Measurements from ENCODE around the gene NOX1. TPM values are rescaled to one million over a fixed set of nuclear protein-coding genes. Genes with fewer than 3 reads are reported as not detected.
"Not testable (repeated sequence)": the region's sequence is repeated elsewhere in the genome, so short reads cannot be mapped to it uniquely, and the experiment has no call there.

Gene NOX1
- total and polyA plus RNA-seq, 7 donors: not detected

DNA sequence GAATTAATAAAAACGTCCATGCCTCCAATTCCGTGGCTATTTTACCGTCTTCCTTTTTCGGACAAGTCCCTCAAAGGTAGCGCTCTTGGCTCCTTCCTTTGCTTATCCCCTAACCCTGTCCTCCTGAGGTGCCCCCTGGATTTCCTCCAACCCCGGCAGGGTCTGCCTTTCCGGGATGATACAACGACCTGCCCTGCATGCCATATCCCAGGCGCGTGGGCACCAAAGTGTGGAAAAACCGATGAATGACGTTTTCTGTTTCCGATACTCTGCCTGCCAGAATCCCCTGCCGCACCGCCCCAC is 54.7 kb downstream of the NOX1 start:
- no peaks in the 10 kb centered on the region for H3K9me3 ChIP-seq
- intact Hi-C loops (cut with DNase I): no loop called here
- ATAC-seq (peak in 1 of 4 donors; percentile 4), DNase-seq (no peak)
- 7 to 33% (median 11%) methylated on average over 15 of the region's 15 CpGs for WGBS, 3 donors
- H3K27ac ChIP-seq: no peak overlapping the region
- H3K27me3 ChIP-seq (ENCODE audit: insufficient read depth in 3 of 3, low read length in 2 of 3): peaks cover 0 to 15% (median 0%) of the 10 kb centered on the region in 3 donors
- peak overlapping the region; percentile 77 for H3K4me3 ChIP-seq
- H3K36me3 ChIP-seq (ENCODE audit: insufficient read depth in 1 of 2, low read depth in 1 of 2): peaks cover 0 to 27% of the 10 kb centered on the region in 2 donors
- H3K4me1 ChIP-seq: no peaks in the 10 kb centered on the region
- TF ChIP-seq, protein P1, sequence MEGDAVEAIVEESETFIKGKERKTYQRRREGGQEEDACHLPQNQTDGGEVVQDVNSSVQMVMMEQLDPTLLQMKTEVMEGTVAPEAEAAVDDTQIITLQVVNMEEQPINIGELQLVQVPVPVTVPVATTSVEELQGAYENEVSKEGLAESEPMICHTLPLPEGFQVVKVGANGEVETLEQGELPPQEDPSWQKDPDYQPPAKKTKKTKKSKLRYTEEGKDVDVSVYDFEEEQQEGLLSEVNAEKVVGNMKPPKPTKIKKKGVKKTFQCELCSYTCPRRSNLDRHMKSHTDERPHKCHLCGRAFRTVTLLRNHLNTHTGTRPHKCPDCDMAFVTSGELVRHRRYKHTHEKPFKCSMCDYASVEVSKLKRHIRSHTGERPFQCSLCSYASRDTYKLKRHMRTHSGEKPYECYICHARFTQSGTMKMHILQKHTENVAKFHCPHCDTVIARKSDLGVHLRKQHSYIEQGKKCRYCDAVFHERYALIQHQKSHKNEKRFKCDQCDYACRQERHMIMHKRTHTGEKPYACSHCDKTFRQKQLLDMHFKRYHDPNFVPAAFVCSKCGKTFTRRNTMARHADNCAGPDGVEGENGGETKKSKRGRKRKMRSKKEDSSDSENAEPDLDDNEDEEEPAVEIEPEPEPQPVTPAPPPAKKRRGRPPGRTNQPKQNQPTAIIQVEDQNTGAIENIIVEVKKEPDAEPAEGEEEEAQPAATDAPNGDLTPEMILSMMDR (IDR thresholded peaks at IDR 0.05): no peak

DNA sequence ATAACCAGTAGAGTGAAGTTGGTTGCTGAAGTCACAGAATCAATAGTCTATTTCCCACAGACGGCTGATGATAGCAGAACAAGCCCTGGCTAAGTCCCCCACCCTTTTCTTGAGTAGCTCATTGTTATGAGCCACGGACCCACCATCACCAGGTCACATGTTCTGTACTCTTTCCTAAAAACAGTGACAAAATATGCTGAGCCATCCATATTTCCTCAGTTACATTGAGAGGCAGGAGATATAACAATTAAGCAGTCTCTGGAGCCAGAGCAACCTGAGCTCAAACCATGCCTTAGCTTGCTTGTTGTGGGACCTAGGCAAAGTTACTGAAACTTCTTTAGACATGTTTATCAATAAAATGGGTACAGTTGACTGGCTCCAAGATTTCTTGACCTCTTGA is 56.8 kb downstream of the NOX1 start:
- 50 to 70% (median 57%) methylated on average over 2 of the region's 2 CpGs for WGBS, 3 donors
- H3K4me1 ChIP-seq: no peaks in the 10 kb centered on the region
- no peaks in the 10 kb centered on the region for H3K9me3 ChIP-seq
- TF ChIP-seq, protein P1 (IDR thresholded peaks at IDR 0.05): no peak
- DNase-seq (no peak), ATAC-seq (no peak)
- intact Hi-C loops (cut with DNase I): no loop called here
- H3K27ac ChIP-seq: no peak overlapping the region
- H3K36me3 ChIP-seq (ENCODE audit: insufficient read depth in 1 of 2, low read depth in 1 of 2): peaks cover 0 to 9% of the 10 kb centered on the region in 2 donors
- no peak overlapping the region for H3K4me3 ChIP-seq
- H3K27me3 ChIP-seq (ENCODE audit: insufficient read depth in 3 of 3, low read length in 2 of 3): peaks cover 0 to 31% (median 0%) of the 10 kb centered on the region in 3 donors

DNA sequence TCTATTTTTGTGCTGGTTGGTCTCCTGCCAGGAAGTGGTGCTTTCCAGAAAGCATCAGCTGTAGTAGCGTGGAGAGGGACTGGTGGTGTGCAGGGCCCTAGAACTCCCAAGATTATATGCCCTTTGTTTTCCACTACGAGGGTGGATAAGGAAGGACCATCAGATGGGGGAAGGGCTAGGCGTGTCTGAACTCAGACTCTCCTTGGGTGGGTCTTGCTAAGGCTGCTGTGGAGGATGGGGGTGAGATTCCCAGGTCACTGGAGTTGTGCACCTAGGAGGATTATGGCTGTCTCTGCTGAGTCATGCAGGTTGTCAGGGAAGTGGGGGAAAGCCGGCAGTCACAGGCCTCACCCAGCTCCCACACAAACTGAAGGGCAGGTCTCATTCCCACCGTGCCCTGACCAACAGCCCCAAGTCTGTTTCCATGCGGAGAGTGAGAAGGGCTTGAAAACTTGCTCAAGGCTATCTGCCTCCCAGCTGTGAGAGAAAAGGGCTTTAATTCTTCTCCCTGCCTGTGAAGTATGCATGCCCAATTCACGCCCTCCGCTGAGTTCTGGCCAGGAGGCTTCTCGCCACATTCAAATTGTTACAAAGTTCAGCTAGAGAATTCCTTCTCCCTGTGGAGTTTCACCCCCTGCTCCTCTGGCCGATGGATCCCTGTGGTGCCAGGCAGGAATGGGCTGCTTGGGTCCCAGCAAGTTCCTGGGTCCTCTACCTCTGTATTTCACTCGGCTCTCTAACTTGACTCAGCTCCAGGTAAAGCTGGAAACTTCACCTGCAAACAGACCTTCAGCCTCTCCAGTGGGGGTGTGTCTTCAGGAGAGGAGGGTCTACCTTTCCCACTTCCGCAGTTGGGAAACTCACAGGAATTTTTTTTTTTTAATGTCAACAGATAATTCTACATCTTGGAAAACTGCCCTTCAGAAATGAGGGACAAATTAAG is 61.7 kb downstream of the NOX1 start:
- no peak overlapping the region for H3K27ac ChIP-seq
- peaks cover 7% of the 10 kb centered on the region for H3K9me3 ChIP-seq
- H3K4me1 ChIP-seq: no peaks in the 10 kb centered on the region
- WGBS, 3 donors: 24 to 37% (median 27%) methylated on average over 11 to 12 of the region's 12 CpGs
- DNase-seq (no peak), ATAC-seq (no peak)
- peaks cover 0 to 31% (median 0%) of the 10 kb centered on the region in 3 donors for H3K27me3 ChIP-seq (ENCODE audit: insufficient read depth in 3 of 3, low read length in 2 of 3)
- intact Hi-C loops (cut with DNase I): no loop called here
- H3K4me3 ChIP-seq: no peak overlapping the region
- TF ChIP-seq, protein P1 (IDR thresholded peaks at IDR 0.05): no peak
- H3K36me3 ChIP-seq (ENCODE audit: insufficient read depth in 1 of 2, low read depth in 1 of 2): no peaks in the 10 kb centered on the region

DNA sequence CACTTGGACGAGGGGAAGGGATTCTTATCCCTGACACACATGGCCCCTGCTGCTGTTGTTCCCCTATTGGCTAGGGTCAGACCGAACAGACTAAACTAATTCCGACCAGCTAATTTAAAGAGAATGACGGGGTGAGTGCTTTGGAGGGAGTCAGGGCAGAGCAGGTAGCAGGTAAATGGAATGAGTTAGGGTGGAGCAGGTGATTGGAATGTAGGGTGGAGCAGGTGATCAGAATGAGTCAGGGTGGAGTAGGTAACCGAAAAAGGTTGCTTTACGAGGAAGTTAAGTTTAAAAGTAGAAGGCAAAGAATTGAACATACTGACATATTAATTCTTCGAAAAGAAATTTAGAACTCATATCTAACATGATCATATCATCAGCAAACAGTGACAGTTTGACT is 65.9 kb downstream of the NOX1 start:
- H3K4me1 ChIP-seq; H3K4me3 ChIP-seq; H3K27ac ChIP-seq; H3K27me3 ChIP-seq (ENCODE audit: insufficient read depth in 3 of 3, low read length in 2 of 3); ATAC-seq; intact Hi-C loops (cut with DNase I); DNase-seq; H3K36me3 ChIP-seq (ENCODE audit: insufficient read depth in 1 of 2, low read depth in 1 of 2): not testable (repeated sequence)
- peaks cover 15% of the 10 kb centered on the region for H3K9me3 ChIP-seq
- WGBS, 3 donors: 84 to 98% (median 92%) methylated on average over 7 of the region's 7 CpGs

DNA sequence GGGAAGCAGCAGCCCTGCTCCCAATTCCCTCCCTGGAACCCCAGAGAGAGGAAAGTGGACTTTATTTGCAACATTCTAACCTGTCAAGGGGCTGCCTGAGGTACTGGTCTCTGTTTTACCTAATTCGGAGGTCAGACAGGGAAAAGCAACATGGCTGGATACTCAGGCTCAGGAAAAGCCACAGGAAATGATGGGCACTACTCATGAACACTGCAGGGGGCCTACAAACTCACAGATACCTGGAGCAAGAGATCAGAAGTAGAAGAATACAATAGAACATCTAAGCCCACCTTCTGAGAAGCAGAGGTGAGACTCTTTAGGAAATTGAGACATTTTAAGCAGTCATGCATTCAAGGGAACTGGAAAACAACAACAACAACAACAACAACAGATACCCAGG is 69.4 kb downstream of the NOX1 start:
- Histone ChIP-seq H3K4me1 (no peaks in the 10 kb centered on the region), H3K36me3 (ENCODE audit: insufficient read depth in 1 of 2, low read depth in 1 of 2) (no peaks in the 10 kb centered on the region), H3K4me3 (no peak overlapping the region), H3K27ac (no peak overlapping the region), H3K27me3 (ENCODE audit: insufficient read depth in 3 of 3, low read length in 2 of 3) (no peaks in the 10 kb centered on the region), H3K9me3 (peaks cover 10% of the 10 kb centered on the region)
- TF ChIP-seq, protein P1 (IDR thresholded peaks at IDR 0.05): no peak
- WGBS, 3 donors: 53 to 67% (median 54%) methylated on average over 1 of the region's 1 CpG
- DNase-seq (no peak), ATAC-seq (no peak)
- intact Hi-C loops (cut with DNase I): no loop called here
